ENCODE measurements around the gene ST8SIA3.
"Not testable (repeated sequence)": the region's sequence is repeated elsewhere in the genome, so short reads cannot be mapped to it uniquely, and the experiment has no call there.

The ST8SIA3 gene

GRCh38 chr18:57372444-57372843, 20.1 kb downstream of the ST8SIA3 start:
- DNase-seq: no peak

DNA sequence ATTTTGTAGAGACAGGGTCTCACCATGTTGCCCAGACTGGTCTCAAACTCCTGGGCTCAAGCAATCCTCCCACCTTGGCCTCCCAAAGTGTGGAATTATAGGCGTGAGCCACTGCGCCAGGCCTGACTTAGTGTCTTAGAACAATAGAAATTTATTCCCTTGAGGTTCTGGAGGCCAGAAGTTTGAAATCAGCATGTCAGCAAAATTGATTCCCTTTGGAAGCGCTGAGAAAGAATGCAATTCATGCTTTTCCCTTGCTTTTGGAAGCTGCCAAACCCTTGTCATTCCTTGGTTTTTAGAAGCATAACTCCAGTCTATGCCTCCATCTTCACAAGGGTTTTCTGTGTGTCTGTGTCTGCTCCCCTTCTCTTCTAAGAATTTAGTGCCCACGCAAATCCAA, 20.7 kb downstream of the ST8SIA3 start:
- no peak for DNase-seq

DNA sequence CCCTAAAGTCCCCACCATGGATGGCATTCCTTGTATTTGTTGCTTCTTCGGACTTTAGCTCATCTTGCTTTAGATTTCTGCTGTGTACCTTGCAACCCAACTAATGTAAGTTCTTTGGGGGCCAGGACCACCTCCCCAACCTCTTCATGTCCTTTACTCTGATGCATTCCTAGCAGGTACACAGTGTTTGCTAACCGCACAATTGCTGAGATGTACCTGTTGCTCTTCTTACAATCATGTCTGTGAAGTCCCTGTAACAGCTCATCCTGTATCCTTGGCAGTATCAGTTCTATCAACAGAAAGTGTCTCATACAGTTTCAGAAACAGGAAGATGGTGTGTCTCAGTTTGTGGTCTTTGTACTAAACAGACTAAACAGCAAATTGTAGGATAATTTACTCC, 24.1 kb downstream of the ST8SIA3 start:
- DNase-seq: no peak

GRCh38 chr18:57389271-57389670, 36.9 kb downstream of the ST8SIA3 start:
- no peak for DNase-seq

- no peak for DNase-seq
Measured at GRCh38 chr18:57390044-57390443, 37.7 kb downstream of the ST8SIA3 start.

DNA sequence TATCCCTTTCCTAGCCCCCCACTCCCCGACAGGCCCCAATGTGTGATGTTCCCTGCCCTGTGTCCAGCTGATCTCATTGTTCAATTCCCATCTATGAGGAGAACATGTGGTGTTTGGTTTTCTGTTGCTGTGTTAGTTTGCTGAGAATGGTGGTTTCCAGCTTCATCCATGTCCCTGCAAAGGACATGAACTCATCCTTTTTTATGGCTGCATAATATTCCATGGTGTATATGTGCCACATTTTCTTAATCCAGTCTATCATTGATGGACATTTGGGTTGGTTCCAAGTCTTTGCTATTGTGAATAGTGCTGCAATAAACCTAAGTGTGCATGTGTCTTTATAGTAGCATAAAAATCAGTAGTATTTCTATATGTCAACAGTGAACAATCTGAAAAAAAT, 42.4 kb downstream of the ST8SIA3 start:
- not testable (repeated sequence) for DNase-seq

DNA sequence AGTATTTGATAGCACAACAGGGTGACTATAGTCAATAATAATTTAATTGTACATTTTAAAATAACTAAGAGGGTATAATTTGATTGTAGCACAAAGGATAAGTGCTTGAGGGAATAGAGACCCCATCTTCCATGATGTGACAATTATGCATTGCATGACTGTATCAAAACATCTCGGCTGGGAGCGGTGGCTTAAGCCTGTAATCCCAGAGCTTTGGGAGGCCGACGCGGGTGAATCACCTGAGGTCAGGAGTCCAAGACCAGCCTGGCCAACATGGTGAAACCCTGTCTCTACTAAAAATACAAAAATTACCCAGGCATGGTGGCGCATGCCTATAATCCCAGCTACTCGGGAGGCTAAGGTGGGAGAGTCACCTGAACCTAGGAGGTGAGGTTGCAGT, 44.5 kb downstream of the ST8SIA3 start:
- not testable (repeated sequence) for DNase-seq

DNA sequence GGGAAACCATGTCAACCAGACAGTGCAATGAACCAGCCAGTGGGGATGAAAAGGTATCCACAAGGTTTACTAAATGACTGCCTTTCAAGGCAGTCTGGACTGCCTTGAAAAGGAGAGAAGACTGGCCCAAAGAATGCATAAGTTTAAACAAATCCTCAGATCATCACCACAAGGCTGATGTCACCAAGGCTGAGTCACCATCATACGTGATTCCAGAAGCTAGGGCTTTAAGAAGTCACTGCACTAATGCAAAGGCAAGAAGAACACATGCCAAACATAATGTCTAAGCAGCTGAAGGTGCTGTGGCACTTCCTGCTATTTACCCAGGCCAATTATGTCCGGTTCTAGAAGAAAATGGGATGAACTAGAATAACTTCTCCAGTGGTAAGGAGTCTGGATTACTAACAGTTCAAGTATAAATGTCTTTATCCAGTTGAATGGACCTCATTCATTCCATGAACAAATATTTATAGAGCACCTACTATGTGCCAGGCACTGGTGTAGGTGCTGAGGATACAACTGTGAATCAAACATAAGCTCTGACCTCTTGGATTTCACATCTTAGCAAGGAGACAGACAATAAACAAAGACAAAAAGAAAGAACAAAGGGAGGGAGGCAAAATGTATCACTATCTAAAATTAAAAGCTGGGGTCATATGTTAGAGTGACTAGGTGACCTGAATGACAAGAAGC, 45.2 kb downstream of the ST8SIA3 start:
- no peak for DNase-seq

GRCh38 chr18:57404345-57404744, 52.0 kb downstream of the ST8SIA3 start:
- no peak for DNase-seq

DNA sequence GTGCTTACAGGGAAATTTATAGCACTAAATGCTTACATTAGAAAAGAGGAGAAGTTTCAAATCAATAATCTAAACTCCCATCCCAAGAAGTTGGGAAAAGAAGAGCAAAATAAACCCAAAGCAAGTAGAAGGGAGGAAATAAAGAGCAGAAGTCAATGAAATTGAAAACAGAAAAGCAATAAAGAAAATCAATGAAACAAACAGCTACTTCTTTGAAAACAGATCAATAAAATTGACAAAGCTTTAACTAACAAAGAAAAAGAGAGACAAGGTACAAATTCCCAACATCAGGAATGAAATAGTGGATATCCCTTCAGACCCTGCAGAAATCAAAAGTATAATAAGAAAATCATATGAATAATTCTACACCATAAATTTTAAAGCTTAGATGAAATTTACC, 57.3 kb downstream of the ST8SIA3 start:
- DNase-seq: no peak

DNA sequence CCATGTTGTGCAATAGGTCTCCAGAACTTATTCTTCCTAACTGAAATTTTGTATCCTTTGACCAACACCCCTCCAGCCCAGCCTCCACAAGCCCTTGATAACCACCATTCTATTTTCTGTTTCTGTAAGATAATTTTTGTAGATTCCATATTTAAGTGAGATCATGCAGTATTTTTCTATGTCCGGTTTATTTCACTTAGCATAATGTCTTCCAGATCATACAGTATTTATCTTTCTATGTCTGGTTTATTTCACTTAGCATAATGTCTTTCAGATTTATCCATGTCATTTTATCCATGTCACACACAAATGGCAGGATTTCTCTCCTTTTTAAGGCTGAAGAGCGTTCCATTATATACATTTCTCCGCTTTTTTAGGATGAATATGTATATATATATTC, 58.4 kb downstream of the ST8SIA3 start:
- no peak for DNase-seq

DNA sequence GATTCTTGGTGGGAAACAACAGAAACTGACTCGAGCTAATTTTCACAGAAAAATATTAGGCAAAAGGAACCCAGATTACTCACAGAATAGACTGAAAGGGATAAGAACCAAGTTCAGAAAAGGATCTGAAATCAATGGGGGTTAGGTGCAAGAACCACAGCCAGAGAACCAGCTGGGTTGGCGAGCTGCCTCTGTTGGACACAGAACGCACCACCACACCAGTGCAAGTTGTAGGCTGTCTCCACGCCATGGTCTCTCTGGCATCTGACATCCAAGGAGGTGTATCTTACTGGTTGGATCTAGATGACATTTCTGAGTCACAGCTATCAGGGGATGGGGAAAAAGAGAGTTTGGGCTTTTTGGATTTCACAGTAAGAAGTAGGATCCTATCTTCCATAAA, 64.2 kb downstream of the ST8SIA3 start:
- no peak for DNase-seq

All from NCI-H2227 treated with DMSO at 0.1 percent for 48 hours (cell line).